ENCODE results near the gene EBLN2. TPM values are rescaled to one million over a fixed set of nuclear protein-coding genes. Genes with fewer than 3 reads are reported as not detected.

EBLN2 gene
- total and polyA plus RNA-seq, 12 donors = 0.28 to 2.0 (median 1.3) TPM

- Histone ChIP-seq H3K4me3 (no peak overlapping the region), H3K27ac (no peak overlapping the region), H3K4me1 (peaks cover 0 to 86% (median 64%) of the 10 kb centered on the region in 9 donors), H3K9me3 (no peaks in the 10 kb centered on the region), H3K27me3 (no peaks in the 10 kb centered on the region), H3K36me3 (no peaks in the 10 kb centered on the region)
- intact Hi-C loops (cut with DNase I) = no loop called here
- no peak for TF ChIP-seq CTCF (IDR thresholded peaks at IDR 0.05)
- DNase-seq (no peak), ATAC-seq (no peak)
Measured at GRCh38 chr3:73024836-73025235, 36.6 kb upstream of the EBLN2 start.

DNA sequence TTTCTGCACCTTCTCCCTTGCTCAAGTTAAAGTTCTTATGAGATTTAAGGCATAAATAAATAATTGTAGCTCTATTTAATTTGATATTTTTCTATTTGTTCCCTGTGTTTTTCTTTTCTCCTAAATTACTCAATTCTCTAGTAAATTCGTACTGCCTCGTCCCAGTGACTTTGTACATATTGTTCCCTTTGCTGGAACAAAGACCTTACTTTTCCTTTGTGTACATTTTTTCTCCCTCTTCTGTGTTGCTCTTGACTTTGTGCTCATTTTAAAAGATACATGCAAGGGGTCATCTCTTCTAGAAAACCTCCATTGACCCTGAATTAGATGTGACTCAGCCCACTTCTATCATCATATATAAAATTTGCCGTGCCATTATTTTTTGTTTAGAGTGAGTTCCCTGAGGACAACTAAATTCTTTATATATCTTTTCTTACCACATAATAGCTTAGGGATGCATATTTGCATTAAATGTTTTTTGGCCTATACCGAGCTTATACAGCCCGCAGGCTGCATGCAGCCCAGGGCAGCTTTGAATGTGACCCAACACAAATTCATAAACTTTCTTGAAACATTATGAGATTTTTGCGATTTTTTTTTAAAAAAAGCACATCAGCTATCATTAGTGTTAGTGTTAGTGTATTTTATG lies 35.2 kb upstream of the EBLN2 start:
- H3K27me3 ChIP-seq = no peaks in the 10 kb centered on the region
- H3K27ac ChIP-seq = no peak overlapping the region
- no peaks in the 10 kb centered on the region for H3K9me3 ChIP-seq
- no peaks in the 10 kb centered on the region for H3K36me3 ChIP-seq
- whole genome bisulfite sequencing, 2 donors = 73 to 75% methylated on average over 6 of the region's 6 CpGs
- no peak overlapping the region for H3K4me3 ChIP-seq
- no peak for TF ChIP-seq CTCF (IDR thresholded peaks at IDR 0.05)
- ATAC-seq (no peak), DNase-seq (no peak)
- intact Hi-C loops (cut with DNase I) = no loop called here
- H3K4me1 ChIP-seq = peaks cover 0 to 85% (median 65%) of the 10 kb centered on the region in 9 donors

- Histone ChIP-seq H3K9me3 (no peaks in the 10 kb centered on the region), H3K36me3 (no peaks in the 10 kb centered on the region), H3K27ac (no peak overlapping the region), H3K27me3 (no peaks in the 10 kb centered on the region), H3K4me3 (no peak overlapping the region), H3K4me1 (peaks cover 0 to 88% (median 62%) of the 10 kb centered on the region in 9 donors)
- DNase-seq = no peak
- intact Hi-C loops (cut with DNase I) = no loop called here
- WGBS, 2 donors = 98 to 99% methylated on average over 2 of the region's 2 CpGs
- no peak for ATAC-seq
- TF ChIP-seq CTCF (IDR thresholded peaks at IDR 0.05) = no peak
Measured at GRCh38 chr3:73026760-73027113, 34.7 kb upstream of the EBLN2 start.

DNA sequence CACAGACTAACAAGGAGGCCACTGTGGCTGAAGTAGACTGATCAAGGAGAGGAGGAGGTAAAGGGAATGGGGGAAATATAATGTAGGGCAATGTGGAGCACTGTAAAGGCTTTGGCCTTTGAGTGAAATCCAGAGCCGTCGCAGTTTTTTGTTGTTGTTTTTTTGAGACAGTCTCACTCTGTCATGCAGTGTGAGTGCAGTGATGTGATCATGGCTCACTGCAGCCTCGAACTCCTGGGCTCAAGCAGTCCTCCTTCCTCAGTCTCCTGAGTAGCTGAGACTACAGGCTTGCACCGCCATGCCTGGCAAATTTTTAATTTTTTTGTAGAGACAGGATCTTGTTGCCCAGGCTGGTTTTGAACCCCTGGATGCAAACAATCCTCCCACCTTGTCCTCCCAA lies 32.7 kb upstream of the EBLN2 start:
- TF ChIP-seq CTCF (IDR thresholded peaks at IDR 0.05) = no peak
- Histone ChIP-seq H3K27me3 (no peaks in the 10 kb centered on the region), H3K4me1 (peaks cover 0 to 90% (median 61%) of the 10 kb centered on the region in 9 donors), H3K9me3 (no peaks in the 10 kb centered on the region), H3K4me3 (no peak overlapping the region), H3K27ac (peak overlapping the region in 3 of 10 donors; percentile 8 to 41 (median 28)), H3K36me3 (no peaks in the 10 kb centered on the region)
- 60 to 65% methylated on average over 4 of the region's 4 CpGs for WGBS, 2 donors
- intact Hi-C loops (cut with DNase I) = no loop called here
- no peak for ATAC-seq
- no peak for DNase-seq
